Forelimb muscle (tissue), 1 donor: ENCODE measurements around the gene SPATA31C1. TPM values are rescaled to one million over a fixed set of nuclear protein-coding genes. Genes with fewer than 3 reads are reported as not detected.
"Not testable (repeated sequence)": the region's sequence is repeated elsewhere in the genome, so short reads cannot be mapped to it uniquely, and the experiment has no call there.

Experiments used
- DNase-seq: peaks from one replicate; pipeline ENCODE4 v3.0.0-alpha.2; 2013; ENCODE audit warnings: low read depth
- polyA plus RNA-seq: library from polyadenylated mRNA; unstranded; fragments of 120-200 nt; gene quantifications from one replicate; pipeline ENCODE4 v1.2.1, GENCODE V29; 2013; ENCODE audit not compliant: insufficient read length

Gene SPATA31C1
- 0.08 TPM for polyA plus RNA-seq

DNA sequence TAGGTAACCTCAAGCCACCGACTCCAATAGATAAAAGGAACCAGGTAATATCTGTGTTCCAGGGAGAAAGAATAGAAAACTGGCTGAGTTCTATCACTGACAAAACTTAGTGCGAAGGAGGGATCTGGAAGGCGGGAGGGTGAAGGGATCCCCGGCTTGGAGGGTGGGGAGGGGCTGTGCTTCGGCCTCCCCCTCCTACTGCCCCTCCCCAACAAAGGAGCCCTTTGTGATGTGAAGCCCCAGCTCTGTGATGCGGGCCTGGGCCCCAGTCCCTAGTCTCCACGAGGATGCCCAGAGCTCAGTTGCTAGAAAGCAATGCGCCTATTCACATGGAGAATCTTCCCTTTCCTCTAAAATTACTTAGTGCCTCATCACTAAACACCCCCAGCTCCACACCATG lies at the start of gene SPATA31C1:
TSS of gene SPATA31C1 (plus strand) at position 301 of the 400 bp plus-strand sequence.
- DNase-seq, result not testable (repeated sequence)

DNA sequence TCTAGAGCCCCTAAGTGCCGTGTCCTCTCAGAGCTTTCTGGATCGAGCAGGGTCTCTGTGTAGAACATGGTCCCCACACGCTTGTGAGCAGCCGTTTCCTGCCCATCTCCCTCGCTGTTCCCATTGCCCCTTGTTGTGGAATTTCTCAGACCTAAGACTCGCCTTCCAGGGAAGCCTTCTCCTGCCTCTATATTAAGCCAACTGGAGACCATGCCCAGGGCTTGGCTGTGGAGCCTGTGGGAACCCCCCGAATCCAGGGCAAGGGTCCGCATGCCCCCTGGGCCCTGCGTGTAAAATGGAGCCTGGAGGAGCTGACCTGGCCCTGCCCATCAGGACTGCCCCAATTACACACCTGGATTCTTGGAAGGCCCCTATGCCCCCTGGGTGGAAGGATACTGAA lies 49.6 kb upstream of the SPATA31C1 start:
- no peak for DNase-seq

DNA sequence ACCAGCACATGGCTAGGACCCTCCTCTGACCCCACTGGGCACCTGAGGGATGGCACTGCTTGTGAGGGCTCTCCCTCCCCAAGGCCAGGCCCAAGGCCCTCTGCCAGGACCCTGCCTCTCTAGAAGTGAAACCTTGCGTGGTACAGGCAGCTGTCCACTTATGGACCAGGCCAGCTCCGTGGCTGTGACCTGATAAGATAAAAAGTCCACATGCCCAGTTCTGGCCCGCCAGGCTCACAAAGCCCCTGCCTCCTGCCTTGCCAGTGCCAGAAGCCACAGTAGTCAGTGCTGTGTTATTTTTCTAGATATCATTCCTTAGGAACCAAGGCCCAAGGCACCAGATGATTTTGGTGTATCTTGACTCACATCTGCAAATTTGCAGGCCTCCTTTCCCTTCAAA lies 49.1 kb upstream of the SPATA31C1 start:
- no peak for DNase-seq

DNA sequence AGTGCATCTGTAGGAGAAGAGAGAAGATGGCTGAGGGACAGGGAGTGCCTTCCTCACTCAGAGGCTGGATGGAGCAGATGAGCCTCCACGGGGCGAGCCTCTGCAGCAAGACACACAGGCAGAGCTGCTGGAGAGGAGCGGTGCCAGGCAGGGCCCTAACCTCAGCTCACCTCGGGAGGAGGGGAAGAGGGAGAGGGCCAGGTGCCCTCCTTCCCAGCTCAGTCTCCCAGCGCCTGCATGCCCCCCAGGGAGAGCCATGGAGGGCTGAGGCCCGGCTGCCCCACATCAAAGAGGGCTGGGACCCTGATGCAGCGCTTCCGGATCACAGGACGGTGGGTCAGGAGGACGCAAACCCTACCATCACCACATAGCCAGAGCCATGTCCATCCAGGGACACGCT lies 48.7 kb upstream of the SPATA31C1 start:
- DNase-seq, result no peak

DNA sequence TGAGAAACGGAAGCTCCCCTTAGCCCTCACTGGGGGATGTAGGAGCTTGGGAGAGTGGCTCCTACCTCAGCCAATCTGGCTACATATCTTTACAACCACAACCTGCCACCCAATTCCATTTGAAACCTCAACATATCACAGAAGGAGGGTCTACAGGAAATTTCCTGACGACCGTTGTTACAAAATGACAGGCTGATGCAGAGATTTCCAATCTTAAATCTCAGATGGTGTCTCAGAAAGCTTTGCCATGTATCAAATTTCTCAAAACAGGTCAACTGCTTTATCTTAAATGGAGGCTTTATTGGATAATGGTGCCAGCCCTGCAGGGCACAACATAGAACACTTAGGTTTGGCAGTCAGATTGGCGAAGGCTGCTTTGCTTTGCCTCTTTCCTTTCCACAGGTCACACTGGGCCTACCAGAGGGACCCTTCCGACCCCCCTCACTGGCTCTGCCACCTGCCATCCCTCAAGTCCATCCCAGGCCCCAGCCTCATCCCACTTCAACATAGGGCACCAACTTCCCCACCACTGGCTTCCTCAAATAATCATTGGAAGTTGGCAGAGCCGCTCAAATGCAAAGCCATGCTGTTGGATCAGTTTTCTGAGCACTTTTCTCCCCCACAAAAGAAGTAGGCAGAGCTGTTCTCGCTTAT lies 46.2 kb upstream of the SPATA31C1 start:
- no peak for DNase-seq

DNA sequence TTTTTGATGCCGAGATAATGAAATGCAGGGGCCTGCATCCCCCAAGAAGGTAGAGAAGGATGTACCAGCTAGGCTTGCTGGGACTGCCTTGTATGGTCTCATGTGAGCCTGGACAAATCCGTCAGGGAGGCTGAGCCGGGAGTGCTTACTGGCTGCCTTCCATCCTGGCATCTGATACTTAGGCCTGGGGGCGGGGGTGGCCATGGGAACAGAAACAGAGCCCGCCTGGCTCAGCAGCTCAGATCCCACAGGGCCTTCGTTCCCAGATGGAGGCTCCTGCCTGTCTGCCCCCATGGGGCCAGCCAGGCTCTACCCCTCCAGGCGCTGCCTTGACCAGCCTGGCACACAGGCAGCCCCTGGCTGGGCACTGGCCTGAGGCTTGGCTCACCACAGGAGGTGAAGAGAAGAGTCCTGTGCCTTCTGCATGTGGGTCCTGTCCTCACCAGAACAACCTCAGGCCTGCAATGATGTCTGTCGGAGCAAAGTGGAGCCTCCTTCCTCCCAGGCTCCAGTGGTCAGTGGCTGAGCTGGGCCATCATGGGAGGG lies 45.6 kb upstream of the SPATA31C1 start:
- no peak for DNase-seq

DNA sequence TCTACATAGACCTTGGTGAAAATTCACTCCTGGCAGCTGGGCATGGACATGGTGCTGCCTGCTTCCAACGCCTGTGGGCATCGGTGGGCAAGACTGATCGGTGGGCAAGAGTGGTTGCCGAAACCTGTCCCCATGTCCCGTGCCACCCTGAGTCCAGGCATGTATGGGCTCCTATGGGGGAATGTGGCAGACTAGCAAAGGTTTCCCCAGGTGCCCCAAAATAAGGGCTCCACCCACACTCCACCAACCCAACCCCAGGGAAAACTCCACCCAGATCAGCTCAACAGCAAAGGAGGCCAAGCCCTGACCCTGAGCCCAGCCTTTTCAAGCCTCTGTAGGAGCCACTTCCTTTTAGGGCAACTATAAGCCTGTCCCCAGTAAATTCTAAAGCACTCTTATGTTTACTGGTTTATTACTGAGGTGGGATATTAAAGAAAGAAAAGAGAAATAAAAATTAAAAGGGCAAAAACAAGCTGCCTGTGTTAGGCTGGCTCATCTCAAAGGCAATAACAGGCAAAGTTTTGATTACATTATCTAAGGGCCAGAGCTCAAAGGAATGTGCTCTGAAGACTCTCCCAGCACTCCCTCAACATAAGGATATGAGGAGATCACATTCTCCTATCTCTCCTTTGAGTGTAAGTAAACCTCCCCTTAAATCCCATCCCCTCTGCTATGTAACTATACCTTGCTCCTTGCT lies 44.0 kb upstream of the SPATA31C1 start:
- DNase-seq, result no peak

DNA sequence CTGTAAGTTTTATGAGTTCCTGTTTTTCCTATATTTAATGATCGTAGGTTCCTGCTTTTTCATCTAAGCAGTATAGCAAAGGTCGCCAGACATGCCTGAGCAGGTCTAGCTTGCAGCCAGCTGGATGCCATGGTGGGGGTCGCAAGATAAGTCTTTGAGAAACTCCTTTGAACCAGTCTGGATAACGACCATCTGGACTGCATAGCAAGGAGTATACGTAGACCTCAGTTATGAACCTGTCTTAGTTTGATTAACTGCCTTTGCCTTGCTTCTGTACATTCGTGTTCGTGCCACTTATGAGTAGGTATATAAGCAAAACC lies 43.5 kb upstream of the SPATA31C1 start:
- DNase-seq, result no peak

DNA sequence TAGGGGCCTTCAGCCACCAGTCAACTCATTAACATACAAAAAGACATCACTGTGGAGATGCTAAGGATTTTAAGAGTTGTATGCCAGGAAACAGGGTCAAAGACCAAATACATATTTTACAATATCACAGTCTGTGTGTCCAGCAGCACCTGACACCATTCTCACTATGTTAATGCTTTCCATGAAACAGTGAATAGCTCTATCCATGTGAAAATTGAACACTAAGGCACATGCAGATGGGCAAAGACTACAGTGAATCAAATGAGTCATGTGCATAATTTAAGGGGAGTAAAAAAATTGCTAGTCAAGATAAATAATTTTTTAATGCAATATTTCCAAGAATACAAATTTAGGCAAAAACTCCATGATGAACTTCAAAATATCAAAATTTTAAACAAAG lies 42.7 kb upstream of the SPATA31C1 start:
- DNase-seq, result no peak

DNA sequence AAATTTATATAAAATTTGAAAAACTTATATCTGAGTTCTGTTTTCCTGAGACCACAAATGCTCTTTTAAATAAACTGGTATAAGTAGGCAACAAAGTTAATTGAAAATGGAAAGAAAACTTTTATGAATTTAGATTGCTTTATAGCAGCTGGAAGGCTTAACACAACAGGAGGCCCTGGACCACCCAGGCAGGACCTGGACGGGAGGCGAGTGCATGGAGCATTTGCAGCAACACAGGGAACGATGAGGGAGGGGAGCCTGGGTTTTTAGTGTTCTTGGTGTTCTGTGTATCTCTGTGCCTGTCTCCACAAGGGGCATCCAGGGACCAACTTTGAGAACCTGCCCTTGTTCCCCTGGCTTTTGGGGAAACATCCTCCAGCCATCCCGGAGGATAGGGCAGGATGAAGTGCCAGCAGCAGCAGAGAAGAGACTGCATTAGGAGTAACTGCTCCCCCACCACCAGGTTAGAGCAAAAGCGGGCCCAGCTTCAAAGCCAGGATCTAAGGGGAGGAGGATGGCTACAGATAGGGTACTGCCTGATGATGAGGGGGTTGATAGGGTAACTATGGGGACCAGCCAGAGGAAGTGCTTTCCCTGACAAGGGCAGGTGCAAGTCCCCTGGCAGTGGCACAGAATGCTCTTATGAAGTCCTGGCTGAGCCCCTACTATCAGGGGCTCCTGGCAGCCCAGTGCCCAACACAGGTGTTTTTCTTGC lies 41.8 kb upstream of the SPATA31C1 start:
- DNase-seq, result no peak

DNA sequence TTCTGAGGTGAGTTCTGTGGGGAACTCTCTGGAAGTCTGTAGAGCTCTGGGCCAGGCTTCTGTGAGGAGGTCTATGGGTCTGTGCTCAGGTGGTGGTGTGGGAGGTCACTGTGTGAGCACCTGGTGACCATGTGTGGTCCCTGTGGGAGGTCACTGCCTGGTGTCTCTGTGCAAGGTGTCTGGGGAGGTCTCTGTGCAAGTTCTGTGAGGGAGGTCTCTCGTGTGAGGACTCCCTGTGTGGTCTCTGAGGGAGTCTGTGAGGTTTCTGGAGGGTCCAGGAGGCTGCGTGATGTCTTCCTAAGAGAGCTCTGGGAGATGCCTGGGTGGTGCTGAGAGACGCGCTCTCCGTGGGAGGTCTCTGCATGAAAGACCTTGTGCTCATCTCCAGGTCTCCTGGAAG lies 41.1 kb upstream of the SPATA31C1 start:
- no peak for DNase-seq

DNA sequence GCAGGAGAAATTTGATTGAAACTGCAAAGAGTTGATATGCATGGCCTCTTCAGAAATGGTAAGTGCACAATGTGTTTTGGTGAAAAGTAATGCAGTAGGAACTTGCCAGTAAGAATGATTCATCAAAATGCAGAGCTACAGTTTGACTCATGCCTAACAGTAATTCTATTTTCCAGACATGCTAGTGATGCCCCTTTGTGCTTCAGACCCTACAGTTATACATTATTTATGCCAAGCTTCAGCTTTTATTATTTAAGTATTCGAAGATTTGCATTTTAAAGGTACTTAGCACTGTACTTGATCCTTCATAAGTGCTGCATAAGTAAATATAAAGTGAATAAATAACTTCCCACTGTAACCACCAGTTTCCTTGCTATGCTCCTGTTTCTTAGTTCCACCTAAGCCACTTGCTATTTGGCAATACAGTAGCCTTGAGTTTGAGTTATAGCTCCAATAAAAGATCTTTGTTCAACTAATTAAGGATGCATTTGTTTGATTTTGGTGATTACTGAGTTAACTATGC lies 38.7 kb upstream of the SPATA31C1 start:
- DNase-seq, result no peak

DNA sequence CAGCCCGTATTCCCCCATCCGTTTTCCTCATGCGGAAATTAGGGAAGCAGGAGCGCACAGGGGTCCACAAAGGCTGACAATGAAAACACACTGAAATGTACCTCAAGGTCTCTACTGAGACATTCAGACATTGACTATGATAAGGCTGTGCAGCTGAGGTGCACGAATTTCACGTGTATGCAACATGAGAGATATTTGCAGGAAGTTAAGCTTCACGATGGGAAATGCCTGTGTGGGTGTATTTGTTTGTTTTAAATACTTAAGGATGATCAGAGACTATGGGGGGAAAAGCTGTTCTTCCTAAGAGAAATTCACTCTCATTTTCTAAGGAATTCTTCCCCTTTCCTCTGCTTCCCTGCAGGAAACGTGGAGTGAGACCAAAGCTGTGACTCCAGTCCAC lies 37.6 kb upstream of the SPATA31C1 start:
- no peak for DNase-seq

DNA sequence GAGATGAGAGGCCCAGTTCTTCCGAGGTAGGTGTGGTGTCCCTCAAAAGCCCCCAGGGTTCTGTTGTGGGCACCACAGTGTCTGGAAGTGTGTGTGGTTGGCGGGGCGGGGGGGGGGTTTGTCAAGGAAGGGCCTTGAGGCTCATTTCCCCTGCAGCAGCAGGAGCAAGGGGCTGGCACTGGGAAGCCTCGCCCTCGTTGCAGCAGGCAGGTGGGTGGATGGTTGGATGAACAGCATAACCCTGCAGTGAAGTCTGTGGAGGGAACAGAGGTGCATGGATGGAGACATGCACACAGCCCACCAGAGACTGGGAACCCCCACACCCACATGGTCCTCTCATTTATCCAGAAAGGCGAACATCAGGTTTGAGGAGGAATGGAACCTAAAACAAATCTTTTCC lies 37.1 kb upstream of the SPATA31C1 start:
- DNase-seq, result no peak

DNA sequence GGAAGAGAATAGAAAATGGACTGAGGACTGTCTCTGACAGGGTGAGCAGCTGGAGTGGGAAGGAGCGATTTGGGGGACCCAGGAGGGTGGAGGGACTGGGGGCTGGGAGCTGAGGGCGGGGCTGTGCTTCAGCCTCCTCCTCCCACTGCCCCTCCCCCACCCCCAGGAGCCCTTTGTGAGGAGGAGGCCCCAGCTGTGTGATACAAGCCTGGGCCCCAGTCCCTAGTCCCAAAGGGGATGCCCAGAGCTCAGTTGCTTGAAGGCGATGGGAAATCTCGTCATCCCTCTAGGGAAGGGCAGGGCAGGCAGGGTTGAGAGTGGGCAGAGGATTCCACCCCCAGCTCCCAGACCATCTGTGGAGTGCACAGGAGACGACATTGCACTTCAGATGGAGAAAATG lies 35.1 kb upstream of the SPATA31C1 start, which contains the start of gene SPATA31E1:
TSS of gene SPATA31E1 (plus strand) at position 251 of the 400 bp plus-strand sequence. CDS start at position 266, 15 bp downstream.
- no peak for DNase-seq

DNA sequence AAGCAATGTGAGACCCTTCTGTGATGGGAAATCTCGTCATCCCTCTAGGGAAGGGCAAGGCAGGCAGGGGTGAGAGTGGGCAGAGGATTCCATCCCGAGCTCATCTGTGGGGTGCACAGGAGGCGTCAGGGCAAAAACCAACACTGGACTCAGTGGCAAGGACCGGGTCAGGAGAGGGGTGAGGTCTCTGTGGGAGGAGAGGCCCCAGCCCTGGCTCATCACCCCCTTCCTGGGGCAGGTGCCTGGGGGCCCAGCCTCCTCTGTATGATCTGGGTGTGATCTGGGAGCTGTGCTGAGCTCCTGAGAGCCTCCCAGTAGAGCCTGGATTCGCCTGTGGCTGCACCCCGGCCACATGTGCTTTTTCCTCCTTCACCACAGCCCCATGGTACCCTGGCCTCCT lies 34.5 kb upstream of the SPATA31C1 start:
- DNase-seq, result no peak

DNA sequence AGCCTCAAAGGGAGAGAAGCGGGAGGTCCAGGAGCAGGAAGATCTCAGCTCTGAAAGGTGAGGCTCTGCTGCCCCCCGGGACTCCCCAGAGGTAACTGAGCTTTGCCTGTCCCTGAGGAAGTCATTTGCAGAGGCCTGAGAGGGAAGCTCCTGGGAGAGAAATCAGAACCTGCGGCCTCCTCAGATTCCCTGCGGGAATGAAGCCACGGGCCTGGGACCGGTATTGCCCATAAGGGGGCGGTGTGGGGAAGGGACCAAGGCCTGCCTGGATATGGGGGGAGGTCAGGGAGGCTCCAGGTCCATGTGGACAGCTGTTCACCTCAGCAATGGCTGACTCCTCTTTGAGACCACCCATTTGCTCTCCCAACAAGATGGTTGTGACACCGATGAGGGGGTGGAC lies 33.8 kb upstream of the SPATA31C1 start:
- no peak for DNase-seq

DNA sequence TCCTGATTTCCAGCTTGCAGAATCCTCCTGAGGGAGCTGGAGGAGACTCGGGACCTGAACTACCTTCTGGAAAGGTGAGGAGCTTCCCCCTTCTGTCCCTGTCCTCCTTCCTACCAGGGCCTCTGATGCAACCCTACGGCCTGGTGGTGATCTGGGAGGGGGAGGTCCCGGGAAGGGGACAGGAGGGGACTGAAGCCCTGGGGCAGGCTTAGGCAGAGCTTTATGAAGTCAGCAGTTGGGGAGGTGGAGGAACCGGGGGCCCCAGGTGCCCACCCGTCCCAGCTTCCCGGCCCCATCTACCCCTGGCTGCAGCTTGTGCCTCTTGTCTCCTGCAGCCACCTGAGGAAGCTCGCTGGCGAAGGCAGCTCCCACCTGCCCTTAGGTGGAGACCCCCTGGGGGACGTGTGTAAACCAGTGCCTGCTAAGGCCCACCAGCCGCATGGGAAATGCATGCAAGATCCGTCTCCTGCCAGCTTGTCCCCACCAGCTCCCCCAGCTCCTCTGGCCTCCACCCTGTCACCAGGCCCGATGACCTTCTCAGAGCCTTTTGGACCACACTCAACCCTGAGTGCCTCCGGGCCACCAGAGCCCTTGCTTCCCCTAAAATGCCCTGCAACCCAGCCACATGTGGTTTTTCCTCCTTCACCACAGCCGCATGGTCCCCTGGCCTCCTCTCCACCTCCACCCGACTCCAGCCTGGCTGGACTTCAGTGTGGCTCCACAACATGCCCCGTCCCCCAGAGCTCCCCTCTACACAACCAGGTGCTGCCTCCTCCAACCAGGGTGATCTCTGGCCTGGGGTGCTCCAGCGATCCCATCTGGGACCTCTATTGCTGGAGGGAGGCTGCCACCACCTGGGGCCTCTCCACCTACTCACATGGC lies 32.9 kb upstream of the SPATA31C1 start:
- no peak for DNase-seq

DNA sequence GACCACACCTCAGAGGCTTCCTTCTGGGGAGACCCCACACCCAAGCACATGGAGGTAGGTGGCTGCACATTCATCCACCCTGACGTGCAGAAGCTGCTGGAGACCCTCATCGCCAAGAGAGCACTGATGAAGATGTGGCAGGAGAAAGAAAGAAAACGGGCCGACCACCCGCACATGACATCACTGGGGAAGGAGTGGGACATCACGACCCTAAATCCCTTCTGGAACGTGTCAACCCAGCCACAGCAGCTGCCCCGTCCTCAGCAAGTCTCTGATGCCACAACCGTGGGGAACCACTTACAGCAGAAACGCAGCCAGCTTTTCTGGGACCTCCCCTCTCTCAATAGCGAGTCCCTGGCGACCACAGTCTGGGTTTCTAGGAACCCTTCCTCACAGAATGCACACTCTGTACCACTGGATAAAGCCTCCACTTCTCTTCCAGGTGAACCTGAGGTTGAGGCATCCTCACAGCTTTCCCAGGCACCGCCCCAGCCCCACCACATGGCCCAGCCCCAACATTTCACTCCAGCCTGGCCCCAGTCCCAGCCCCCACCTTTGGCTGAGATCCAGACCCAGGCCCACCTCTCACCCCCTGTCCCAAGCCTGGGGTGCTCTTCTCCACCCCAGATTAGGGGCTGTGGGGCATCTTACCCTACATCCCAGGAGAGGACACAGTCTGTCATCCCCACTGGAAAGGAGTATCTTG lies 32.1 kb upstream of the SPATA31C1 start:
- DNase-seq, result no peak

DNA sequence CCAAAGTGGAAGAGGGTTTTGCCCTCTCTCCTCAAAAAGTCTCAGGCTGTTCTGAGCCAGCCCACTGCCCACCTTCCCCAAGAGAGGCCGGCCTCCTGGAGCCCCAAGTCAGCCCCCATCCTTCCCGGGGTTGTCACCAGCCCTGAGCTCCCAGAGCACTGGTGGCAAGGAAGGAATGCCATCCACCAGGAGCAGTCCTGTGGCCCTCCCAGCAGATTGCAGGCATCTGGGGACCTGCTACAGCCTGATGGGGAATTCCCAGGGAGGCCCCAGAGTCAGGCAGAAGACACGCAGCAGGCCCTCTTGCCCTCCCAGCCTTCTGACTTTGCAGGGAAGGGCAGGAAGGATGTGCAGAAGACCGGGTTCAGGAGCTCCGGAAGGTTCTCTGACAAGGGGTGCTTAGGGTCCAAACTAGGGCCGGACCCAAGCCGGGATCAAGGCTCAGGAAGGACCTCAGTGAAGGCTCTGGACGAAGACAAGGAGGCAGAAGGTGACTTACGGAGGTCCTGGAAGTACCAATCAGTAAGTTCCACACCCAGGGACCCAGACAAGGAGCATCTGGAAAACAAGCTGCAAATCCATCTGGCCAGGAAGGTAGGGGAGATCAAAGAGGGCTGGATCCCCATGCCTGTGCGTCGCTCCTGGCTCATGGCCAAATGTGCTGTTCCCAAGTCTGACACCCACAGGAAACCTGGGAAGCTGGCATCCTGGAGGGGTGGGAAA lies 31.4 kb upstream of the SPATA31C1 start:
- no peak for DNase-seq
